ENCODE results near the gene FAM83F.
A peak's percentile ranks its signal among the peaks of the same experiment; 100 is the strongest.

The FAM83F gene

DNA sequence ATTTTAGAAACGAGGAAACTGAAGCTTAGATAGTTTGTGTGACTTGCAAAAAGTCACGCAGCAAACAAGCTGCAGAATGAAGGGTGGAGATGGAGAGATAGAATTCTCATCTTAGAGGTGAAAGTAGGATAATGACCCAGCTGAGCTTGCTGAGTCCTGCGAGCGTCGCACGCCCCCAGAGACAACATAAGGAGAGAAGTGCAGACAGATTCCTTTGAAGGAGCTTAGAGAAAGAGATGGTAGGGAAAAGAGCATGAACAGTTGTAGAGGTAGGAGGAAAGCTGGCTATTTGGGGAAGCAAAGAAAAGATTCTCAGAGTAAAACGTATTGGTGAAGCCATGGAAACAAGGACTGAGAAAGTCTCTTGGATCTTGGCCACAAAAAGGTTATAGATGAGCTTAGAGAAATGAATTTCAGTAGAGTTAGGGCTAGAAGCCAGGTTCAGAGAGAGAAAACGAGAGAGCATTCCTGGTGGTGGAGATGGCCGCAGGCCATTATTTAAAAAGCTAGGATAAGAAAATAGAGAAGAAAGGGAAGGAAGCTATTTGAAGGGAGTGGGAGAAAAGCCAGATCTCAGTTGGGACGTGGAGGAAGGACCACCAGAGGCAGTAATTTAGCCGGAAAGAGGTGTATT lies 44.8 kb downstream of the FAM83F start:
- DNase-seq = no peak

DNA sequence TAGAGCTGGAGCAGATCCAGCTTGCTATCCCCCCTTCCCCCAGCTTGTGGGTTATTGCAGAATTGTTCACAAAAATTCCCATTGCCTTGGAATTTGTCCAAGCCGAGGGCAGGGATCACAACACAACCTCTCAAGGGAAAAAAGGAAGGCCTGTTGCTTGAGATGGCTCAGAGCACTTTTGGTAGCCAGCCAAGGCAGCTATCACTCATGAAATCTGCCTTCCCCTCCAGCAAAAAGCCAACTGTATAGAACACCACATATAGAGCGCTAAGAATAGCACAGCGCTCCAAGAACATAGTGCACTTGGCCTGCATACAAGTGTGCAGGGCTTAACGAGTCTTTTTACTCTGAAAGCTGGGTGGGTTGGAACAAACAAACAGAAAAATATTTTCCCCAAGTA lies 46.2 kb downstream of the FAM83F start:
- no peak for DNase-seq

DNA sequence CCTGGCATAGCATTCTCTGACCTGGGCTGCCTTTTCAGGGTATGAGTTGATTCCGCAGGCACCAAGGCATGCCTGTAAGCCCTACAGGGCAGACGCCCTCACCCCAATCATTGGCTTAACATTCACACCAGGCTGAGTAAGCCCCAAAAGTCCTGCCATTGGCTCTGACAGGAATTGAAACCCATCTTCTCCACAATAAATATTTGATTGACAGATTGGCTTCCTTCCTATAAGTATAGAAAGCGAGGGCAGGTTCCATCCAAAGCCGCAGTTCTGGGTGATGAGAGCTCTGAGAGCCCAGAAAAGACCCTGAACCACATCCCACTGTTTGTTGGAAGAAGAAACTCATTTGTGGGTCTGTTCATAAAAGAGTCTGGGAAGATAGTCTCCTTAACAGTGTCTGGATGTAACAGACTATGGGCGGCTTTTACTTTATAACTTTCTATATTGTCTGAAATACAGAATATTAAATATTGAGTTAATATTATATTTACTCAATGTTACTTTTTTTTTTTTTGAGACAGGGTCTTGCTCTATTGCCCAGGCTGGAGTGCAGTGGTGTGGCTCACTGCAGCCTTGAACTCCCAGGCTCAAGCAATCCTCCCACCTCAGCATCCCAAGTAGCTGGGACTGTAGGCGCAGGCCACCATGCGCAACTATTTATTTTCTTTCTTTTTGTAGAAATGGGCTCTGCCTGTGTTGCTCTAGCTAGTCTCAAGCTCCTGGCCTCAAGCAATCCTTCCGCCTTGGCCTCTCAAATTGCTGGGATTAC lies 46.8 kb downstream of the FAM83F start:
- no peak for DNase-seq

DNA sequence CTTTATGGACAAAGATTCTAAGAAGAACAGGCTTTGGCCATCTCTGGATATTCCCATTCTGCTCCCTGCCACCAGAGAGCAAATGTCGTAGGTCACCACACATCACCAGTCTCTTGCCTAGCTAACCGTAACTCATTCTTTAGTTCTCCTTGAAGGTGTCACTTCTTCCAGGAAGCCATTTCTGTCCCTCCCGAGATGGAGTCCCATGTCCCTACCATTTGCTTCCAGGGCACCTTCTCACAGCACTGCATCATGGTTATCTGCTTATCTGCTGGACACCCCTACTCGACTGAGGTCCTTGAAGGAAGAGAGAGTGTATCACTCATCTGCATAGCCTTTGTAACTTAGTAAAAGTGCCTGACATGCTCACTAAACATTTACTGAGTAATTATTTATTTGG lies 47.6 kb downstream of the FAM83F start:
- DNase-seq = no peak

DNA sequence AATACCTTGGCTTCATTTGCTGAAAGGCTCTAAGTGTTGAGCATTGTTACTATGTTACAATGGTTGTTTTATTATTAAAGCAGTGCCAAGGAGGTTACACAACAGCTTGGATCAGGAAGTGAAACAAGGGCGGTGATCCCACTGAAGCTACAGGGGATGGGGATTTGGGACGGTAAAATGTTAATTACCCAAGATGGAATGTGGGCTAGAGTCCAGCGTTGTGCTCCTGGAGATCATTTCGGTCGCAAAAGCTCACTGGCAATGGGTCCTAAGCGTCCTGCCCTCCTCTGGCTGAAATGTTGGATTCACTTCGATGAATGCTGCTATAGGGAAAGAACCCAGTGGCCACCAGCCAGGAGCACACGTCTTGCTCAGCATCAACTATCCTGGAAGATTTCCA lies 48.3 kb downstream of the FAM83F start:
- no peak for DNase-seq

DNA sequence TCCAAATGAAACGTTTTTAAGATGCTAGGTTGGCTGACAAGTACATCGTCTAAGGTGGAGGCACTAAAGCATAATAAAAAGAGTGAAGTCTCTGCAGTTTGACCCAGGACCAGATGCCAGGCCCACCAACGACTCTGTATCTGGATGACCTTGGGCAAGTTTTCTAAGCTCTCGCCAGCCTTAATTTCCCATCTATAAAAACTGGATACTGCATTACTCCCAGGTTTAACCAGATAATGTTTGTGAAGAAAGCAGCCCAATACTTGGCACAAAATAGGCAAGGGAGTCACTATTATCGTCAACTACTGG lies 49.0 kb downstream of the FAM83F start:
- no peak for DNase-seq

DNA sequence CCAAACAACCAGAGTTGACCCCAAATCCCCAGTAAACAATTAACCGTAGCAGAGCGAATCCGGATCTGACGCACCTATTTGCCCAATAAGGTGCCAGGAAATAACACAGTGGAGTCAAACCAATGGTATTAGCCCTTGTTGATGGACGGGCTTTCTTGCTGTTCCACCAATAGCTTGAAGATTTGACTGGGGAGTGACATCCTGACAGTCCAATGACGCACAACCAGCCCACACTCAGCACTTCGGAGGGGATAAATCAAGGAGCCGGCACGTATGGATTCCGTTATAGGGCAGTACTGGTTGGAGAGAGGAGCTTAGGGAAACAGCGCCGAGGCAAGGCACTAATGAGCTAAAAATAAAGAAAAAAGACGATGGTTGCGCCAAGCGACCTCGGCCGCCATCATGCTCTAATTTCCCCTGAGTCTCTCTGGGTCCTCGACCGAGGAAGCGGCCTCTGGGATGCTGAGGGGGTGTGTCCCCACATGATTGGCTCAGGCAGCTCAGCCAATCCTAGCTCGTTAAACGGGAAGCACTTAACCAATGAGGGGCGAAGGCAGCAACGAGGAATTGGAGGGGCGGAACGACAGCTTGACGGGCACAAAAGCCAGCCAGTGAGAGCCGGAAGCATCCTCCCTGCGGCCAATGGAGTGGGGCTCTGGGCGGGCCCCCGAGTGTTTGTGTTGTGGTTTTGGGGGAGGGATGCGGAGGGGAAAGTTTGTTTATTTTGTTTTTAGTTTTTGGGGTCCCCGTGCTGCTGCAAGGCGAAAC lies 49.5 kb downstream of the FAM83F start:
- DNase-seq = peak; percentile 97

DNA sequence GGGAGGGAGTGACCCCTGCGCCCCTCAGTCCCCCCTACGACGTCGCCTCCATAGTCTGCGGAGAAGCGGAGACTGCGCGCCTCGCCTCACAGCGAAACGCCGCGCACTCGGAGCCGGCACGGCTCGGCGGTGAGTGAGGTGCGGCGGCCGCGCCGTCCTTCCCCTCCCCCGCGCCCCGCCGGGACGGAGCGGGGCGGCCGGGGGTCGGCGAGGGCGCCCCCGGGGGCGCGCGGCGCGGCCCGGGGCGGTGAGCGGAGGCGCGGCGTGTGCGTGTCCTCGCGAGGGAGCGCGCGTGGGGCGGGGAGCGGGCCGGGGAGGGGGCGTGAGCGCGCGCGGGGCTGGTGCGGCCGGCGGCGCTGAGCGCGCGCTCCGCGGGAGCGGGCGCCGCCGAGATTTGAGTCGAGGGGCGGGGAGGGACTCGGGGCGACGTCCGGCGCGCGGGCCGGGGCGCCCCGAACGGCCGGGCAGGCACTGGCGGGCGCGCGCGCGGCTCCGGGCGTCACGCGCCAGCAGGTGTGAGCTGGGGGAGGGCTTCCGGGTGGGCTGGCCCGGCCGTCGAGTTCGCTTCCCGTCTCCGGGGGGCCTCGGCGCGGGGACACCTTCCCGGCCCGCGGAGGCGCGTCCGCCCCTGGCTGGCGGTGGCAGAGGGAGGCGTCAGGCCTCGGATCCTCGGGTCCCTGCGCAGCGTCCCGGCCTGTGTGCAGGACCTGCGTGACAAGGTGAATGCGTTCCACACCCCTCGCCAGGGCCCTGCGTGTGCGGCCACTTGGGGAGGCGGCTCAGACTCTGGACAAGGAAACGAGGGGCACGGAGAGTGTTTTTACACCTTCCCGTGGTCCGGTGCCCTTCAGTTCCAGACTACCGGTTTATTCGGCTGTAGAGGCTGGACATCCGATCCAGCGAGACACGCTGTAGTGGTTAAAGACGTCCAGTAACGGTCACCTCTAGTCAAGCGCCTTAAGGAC lies 50.4 kb downstream of the FAM83F start:
- DNase-seq = peak; percentile 47

DNA sequence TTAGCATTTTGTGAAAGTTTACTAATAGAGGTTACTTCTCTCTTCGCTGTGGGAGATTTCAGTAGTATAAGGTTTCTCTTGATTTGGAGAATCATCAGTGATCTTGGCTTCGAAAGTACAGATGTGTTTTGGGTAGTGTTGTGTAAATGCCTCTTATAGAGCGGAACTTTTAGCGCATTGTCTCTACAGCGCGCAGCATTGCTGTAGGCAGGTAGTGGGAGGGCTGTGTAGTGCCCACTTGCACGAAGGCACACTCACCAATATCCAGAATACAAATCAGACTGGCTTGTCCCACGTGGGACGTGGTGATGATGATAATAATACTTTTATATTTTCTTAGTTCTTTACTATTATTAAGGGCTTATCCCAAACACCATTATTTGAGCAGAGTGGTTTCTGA lies 51.4 kb downstream of the FAM83F start:
- no peak for DNase-seq

DNA sequence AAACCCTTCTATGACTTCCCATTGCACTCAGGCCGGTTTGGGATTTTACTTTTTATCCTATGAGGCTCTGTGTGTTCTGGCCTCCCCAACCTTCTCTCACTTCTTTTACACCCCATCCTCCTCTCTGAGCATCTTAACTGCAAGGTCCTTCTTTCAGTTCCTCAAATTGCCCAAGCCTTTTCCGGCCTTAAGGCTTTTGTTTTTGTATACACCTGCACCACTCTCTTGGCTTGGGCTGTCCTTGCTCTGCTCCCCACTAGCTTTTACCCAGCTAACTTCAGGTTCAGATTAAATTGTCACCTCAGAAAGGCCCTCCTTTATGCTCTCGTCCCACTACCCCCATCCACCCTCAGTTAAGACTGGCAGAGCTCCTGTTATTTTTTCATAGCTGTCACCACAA lies 55.5 kb downstream of the FAM83F start:
- DNase-seq = no peak

DNA sequence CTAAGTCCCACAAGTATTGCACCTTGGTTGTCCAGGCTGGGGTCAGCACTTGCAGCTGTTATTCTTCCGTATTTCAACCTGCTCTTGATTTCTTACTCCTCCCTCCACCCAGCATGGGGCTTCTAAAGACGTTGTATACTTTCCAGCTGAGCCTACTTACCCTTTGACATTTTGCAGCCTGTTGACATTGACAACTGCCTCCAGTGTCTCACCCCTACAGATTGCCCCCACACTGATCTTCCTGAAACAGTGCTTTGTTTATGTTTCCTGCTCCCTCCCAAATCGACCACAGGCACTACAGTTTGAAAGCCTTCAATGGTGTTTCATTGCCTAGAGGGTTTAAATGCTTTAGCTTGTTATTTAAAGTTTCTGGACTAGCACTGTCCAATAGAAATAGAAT lies 56.6 kb downstream of the FAM83F start:
- DNase-seq = no peak

DNA sequence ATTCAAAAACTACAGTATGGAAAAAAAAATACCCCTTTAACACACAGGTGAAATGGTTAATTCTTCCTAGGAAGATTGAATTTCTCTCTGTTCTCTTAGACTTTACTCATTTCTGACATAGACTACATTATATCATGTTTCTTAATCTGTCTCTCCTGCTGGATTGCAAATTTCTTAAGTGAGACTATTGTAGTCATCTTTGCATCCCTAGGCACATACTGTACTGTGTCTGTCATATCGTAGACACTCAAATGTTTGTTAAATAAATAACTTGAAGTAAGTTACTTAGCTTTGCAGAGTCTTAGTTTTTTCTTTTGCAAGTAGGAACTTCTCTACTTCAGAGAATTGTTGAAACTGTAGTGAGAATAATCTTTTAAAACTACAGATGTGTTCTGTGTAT lies 58.7 kb downstream of the FAM83F start:
- no peak for DNase-seq

DNA sequence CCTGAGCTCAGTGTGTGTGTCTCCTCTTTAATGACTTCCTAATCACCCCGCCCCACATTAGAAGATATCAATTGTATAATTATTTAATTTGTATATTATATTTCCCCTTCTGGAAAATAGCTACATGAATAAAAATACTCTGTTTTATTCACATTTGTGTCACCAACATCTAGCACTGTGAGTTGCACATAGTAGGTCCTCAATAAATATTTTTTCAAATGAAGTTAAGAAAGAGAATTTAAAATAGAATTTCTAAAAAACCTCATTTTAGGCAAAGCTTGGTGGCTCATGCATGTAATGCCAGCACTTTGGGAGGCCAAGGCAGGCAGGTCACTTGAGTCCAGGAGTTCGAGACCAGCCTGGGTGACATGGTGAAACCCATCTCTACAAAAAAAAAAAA lies 59.7 kb downstream of the FAM83F start:
- DNase-seq = no peak

DNA sequence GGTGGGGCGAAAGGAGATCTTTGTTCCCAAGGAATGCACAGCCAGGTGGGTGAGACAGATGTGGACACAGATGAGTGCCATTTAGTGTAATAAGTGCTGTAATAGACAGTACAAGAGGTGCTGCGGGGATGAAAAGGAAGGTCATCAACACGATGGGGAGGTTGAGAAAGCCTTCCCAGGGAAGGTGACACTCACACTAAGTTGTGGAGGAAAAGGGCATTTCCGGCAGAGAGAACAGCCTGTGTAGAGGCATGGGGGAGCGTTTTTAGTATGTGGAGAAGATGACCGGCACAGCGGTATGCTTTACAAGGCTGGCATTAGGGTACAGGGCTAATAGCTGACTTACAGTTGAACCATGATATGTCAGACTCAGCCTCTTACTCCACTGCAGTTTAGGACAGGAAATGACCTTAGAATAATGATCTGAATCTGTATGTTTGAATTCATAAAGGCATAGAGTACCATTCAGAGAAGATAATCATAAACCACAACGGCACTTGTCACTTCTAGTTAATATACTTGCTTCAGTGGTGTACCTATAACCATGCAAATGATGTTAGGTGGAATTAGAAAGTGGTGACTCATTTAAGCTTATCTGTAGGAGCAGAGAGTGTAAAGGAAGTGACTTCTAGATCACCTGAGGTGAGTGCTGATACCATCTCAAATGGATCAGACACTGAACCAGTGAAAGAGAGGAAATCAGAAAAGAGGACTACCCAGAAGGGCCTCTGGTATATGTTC lies 60.6 kb downstream of the FAM83F start:
- no peak for DNase-seq

DNA sequence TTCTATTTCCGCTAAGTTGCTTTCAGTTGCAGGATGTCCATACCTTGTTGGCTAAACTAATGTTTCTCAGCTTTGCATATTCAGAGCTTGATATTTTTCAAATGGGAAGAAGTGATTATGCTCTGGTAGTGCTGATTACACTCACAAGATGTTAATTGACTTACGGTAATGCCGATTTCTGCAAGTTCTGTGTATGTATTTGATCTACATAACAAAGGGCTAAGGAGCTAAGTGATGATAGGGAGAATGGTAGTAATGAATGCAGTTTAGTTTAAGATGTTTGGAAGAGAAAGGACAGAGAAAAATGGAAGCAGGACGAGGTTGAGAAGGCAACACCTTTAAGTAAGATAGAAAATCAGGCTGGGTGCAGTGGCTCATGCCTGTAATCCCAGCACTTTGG lies 61.4 kb downstream of the FAM83F start:
- no peak for DNase-seq

DNA sequence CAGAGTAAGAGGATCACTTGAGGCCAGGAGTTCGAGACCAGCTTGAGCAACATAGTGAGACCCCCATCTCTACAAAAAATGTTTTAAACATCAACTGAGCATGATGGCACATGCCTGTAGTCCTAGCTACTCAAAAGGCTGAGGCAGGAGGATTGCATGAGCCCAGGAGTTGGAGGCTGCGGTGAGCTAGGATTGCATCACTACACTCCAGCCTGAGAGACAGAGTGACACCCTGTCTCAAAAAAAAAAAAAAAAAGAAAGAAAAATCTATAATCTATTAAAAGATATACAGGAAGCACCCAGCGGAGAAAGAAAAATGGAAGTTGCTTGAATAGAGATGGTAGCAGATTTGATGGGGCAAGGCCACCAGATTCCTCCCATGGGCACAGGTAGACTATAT lies 61.8 kb downstream of the FAM83F start:
- DNase-seq = no peak

DNA sequence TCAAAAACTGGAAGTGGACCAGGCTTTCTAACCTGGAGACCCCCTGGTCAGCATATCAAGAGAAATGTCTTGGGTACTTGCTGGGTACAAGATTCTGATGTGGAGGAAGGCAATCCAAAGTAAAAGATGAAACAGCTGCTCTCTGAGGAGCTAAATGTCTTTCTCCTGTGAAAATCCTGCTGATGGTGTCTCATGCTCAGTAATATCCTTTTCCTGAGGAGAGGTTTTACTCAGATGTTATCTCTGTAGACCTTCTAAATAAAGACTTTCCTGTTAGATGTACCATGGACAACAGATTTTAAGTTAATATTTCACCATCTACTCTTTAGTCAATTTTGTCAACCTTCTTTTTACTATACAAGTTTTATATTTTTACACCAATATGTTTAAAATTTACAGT lies 62.9 kb downstream of the FAM83F start:
- DNase-seq = no peak

DNA sequence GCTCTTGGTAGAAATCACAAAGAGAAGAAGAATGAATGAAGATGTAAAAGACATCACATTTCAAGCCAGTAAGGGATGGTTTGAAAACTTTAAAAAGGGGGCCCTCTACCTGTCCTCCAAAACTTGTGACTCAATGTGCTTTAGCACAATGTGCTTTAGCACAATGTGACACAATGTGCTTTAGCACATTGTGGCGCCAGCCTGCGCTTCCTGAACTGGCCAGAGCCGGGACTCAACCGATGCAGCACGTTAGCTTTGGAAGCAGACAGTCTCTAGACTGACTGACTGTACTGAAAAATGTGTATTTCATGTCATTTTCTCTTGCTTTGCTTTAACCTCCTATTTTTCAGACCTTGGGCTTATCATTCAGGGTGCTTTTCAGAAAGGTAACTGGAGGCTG lies 63.5 kb downstream of the FAM83F start:
- DNase-seq = no peak

DNA sequence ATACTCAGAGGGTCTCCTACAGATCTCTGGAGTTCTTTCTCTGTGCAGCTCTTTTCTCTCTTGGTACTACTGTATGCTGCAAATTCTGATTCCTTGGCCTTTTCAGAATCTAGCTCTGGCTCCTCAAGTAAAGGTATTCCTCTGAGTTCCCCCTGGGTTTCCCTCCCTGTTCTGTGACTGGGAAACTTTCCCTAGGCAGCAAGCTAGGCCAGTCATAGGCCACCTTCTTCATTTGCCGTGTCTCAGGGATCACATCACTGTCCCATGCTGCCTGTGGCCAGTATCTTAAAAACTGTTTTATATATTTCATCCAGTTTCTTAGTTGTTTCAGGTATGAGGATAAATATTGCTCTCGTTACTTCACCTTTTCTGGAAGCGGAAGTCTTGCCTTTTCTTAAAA lies 71.2 kb downstream of the FAM83F start:
- DNase-seq = no peak

DNA sequence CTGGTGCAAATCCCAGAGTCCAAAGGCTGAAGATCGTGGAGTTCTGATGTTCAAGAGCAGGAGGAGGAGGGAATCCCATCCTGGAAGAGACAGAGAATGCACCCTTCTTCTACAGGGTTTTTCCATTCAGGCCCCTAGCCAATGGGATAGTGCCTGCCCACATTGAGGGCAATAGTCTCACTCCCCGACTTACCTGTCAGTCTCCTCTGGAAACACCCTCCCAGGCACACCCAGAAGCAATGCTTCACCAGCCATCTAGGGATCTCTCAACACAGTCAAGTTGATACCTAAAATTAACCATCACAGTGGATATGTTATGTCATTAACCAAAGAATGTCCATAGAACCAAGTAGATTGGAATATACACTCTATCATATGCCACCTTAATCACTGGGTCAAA lies 72.9 kb downstream of the FAM83F start:
- DNase-seq = no peak

DNA sequence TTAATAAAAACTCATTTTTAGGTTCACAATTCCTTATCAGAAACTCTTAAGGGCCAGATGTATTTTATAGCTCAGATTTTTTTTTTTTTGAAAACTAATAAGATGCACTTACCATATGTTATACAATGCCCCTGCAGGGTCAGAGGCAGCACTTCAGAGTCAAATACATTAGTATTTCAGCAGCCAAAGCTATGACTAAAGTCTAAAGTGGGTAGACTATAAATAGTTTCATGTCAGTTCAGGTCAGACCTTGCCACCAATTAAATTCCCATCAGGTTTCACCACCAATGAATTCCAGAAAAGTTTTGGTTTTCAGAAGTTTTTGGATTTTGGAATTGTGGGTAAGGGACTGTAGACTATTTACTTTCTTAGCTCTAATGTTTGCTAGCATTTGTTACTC lies 75.9 kb downstream of the FAM83F start:
- DNase-seq = no peak

DNA sequence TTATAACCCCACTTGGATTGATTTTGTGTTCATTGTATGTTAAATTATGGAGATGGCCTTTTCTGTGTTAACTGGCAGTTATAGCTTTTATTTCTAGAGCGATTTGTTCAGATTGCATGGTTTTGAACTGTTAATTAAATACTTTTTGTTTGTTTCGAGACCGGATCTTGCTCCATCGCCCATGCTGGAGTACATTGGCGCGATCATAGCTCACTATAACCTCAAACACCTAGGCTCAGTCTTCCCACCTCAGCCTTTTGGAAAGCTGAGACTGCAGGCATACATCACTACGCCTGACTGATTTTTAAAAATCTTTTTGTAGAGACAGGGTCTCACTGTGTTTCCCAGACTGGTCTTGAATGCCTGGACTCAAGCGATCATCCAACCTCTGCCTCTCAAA lies 77.0 kb downstream of the FAM83F start:
- no peak for DNase-seq
